Measurements from ENCODE around the gene CCDC82.

Gene CCDC82

DNA sequence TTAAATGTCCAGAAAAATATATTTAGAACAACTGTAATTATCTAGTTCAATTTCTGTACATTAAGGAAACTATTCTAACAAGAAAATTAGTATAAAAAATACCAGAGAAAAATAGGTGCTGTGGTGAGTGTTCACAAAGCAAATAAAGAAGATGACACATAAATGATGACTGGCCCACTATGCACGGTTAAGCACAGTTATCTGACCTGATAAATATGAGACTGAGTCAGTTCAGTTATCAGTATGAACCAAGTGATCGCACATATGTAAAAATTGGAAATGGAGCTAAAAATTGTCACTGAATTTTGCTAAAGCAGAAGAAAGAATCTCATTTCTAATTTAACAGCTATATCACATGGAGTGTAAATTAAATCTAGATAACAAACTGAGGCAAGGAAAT, 27.9 kb downstream of the CCDC82 start:
- no peak for DNase-seq (ENCODE audit: low read depth in 2 of 2)

GRCh38 chr11:96358321-96358720, 31.4 kb downstream of the CCDC82 start:
- no peak for DNase-seq (ENCODE audit: low read depth in 2 of 2)

- DNase-seq (ENCODE audit: low read depth in 2 of 2), result no peak
Observed at GRCh38 chr11:96357794-96358193, 31.9 kb downstream of the CCDC82 start.

GRCh38 chr11:96356848-96357247, 32.9 kb downstream of the CCDC82 start:
- DNase-seq (ENCODE audit: low read depth in 2 of 2), result no peak

GRCh38 chr11:96342961-96343711, 46.6 kb downstream of the CCDC82 start, which contains the start of gene MAML2:
Gene MAML2, minus strand, starts transcription at chr11:96343195. Its CDS starts 1,300 bp downstream, at chr11:96341895.
- DNase-seq (ENCODE audit: low read depth in 2 of 2), result peak; percentile 88 to 89

DNA sequence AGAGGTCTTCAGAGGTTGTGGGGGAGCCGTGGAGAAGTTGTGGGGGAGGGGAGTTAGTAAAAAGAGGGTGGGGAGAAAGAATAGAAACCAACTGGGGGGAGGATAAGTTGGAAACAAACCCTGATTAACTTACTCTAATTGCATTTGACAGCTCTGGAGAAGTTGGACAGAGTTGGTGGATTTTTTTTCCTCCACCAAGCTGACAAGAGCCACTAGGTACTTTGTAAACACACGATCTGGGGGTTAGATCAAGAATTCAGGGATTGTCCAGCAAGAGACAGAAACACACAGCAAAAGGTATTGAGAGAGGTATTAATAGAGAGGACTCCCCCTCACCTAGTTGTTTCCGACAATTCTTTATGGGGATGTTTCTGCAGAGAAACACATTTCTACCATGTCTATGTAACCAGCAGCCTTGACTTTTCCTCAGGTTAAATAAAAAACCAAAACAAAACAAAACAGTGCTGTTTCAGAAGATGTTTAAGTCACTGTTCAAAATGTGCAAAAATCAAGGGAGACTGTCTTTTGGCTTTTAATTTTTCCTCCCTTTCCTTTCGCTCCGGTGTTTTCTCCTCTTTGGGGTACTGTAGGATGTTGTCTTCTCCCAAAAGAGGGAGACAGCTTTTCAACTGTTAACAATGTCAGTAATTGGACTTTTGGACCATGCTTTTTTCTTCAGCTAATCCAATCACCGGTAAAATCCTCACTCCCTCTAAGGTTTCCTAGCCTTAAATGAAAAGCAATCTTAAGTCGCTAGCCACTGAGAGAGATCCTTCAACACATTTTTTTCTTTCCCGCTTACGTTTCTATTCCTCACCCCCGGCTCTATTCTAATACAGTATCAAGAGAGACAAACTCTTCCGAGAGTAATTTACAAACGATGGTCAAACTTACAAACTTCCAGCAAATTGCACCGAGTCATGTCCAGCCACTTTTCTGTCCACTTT, 47.4 kb downstream of the CCDC82 start:
- no peak for DNase-seq (ENCODE audit: low read depth in 2 of 2)

DNA sequence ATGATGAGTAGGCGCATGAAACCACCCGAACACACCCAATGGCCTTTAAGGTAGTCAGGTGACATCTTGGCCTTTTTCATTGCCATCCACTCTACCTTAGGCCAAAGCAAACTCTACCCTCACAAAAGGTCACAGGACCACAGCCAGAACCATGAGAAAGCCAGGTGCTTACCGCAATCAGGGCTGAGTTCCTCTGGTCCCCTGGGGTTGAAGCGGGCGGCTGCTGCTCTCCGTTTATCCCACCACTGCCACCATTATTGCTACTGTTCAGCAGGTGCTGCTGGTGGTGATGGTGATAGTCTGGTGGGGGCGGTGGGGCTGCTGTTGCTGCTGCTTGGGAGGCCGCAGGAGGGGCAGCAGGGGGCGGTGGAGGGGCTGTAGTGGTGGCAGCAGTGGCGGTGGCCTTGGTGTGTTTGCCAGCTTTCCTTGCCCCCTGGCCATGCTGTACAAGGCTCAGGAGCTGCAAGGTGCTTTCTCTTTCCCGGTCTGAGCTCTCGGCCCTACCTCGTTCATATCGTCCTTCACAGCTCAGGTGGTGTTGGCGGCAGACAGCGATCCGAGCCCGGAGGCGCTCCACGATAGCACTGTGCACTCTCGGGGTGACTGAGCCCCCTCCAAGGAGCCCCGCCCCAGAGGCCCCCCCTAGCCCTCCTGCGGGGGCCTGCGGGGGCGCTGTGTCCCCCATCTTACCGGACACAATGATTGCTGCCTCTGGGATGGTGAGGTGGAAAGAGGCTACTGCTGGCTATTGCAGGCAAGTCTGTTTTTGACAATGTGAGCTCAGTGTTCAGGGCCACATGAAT, 48.3 kb downstream of the CCDC82 start:
- peak in 1 of 2 donors; percentile 57 for DNase-seq (ENCODE audit: low read depth in 2 of 2)

- DNase-seq (ENCODE audit: low read depth in 2 of 2), result no peak
Observed at GRCh38 chr11:96340555-96340885, 49.2 kb downstream of the CCDC82 start.

- no peak for DNase-seq (ENCODE audit: low read depth in 2 of 2)
Observed at GRCh38 chr11:96339706-96340554, 49.8 kb downstream of the CCDC82 start.

GRCh38 chr11:96338910-96339705, 50.6 kb downstream of the CCDC82 start:
- DNase-seq (ENCODE audit: low read depth in 2 of 2), result no peak

DNA sequence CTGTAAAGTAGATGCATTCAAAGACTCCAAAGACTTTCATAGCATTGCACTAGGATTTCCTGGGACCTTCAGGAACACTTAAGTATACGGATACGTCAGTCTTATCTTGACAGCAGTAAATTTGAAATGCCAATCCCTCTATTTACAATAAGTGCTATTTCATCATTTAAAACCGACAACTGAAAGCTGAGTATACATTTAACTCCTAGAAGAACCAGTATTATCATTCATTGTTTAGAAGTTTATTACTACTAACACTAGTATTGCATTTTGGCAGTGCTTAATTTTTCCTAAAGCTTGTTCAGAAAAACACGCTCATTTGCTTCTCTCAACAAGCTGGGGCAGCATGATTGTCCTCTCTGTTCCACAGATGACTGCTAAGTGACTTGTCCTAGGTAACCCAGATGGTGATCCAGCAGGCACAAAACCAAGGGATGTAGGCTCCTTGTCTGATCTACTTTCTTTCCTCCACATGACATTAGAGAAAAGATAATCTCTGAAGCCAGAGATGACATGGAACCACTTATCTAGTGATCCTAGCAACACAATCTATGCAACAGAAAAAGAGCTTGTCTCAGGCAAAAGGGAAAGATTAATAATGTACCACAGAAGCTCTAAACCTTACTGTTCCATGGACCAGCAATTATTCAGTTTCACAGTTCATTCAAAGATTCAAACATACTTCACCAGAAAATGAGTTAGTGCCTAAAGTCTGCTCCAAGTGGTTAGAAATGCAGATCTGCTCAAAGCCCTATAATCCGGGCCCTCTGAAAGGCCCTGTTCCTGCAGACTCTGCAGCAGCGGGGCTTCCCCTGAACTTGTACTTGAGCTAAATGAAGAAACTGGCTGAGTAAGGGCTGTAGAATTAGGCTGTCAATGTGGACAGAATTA, 51.9 kb downstream of the CCDC82 start:
- peak; percentile 47 to 55 for DNase-seq (ENCODE audit: low read depth in 2 of 2)

DNA sequence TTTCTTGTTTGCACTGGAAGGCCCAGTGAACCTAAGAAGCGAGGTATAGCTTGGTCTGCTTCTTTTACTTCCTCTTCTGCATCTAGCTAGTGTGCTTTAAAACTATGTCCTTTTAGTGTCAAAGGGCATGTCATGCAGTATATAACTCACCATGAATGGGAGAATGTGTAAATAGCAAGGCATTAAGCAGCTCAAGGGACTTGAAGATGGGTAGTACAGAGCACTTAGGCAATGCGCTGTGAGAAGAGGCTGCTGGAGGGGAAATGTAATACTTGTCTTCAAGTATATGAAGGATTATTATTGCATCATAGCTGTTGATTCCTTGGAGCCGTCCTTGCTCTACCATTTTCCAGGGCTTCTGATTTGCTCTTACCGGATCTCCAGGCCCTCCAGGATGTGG, 54.3 kb downstream of the CCDC82 start:
- DNase-seq (ENCODE audit: low read depth in 2 of 2), result no peak

- DNase-seq (ENCODE audit: low read depth in 2 of 2), result no peak
Observed at GRCh38 chr11:96334219-96334618, 55.5 kb downstream of the CCDC82 start.

DNA sequence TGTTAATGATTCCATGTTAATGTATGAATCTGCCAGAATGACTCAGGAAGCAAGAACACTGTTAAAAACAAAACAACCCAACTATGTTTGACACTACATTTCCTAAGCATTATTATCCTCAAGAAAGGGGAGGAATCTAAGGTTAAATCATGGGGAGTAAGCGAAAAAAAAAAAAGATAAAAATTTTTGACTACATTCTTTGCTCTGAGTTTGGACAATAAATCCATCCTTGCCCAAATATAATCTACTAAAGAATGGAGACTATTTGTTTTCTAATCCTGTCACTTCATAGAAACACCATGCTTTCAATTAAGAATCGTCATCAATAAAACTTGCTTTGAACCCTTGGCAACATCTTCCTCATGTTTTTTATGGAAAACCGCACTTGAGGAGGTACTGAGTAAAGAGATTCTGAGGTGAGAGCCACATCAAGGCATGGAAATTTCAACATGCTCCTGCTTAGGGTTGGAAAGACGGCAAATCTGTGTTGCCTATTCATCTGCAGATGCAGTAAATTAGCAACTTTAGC, 56.5 kb downstream of the CCDC82 start:
- DNase-seq (ENCODE audit: low read depth in 2 of 2), result no peak

- no peak for DNase-seq (ENCODE audit: low read depth in 2 of 2)
Observed at GRCh38 chr11:96332126-96332771, 57.5 kb downstream of the CCDC82 start.

DNA sequence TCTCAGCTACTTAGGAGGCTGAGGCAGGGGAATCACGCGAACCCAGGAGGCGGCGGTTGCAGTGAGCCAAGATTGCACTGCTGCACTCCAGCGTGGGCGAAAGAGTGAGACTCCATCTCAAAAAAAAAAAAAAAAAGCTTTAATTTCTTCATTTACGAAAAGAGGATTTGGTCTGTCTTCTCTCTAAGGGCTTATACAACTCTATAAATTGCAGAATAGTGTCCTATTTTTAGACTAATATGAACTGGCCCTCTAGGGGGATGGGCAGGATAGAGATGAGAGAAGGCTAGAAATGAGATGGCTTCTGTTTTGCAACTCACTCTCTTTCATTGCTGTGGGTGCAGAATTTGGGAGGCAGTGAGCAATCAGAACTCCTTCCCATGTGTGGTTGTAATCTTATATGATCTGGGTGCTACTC, 58.0 kb downstream of the CCDC82 start:
- DNase-seq (ENCODE audit: low read depth in 2 of 2), result no peak

DNA sequence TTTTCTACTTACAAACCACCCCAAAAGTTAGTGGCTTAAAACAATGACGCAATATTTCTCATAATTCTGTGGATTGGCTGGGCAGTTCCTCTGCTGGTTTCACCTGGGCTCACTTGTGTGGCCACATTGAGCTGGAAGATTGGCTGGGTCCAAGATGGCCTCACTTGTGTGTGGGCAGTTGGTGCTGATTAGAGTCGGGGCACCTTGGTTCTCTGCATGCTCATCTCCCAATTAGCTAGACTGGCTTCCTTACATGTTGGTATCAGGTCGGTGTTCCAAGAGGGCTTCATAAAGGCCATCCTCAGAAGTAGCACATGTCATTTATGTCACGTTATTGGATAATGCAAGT, 59.2 kb downstream of the CCDC82 start:
- no peak for DNase-seq (ENCODE audit: low read depth in 2 of 2)

DNA sequence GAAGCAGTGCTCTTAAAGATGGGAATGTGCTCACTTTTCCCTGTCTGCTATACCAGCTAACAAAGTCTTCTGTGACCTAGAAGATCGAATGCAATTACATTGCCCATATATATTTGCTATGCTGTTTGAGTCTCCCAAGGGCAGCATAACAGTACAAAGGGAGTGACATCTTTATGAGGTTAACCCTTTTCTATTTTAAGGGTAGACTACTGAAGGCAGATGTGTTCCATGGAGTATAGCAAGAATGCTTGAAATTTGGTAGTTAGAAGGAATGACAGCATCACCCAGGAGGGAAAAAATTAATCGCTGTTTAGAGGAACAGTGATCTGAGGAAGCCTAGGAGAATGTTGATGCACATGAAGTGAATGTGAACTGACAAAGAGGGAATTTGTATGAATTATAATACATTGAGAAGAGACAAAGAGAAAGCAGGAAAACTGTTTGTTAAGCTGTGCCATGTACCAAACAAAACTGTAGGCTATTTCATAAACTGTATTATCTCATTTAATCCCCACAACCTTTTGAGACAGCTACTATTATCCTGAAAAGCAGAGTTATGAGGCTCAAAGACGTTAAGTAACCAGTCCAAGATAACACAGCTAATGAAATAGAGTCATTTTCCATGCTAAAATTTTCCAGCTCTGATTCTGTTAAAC, 59.7 kb downstream of the CCDC82 start:
- no peak for DNase-seq (ENCODE audit: low read depth in 2 of 2)
